ENCODE measurements around the gene OTUD7B.

Gene OTUD7B

GRCh38 chr1:149923626-149924025 is 86.9 kb downstream of the OTUD7B start:
- in situ Hi-C loops (cut with MboI; ENCODE audit: low sequenced_read_pairs, unreplicated experiment), result no loop called here
- TF ChIP-seq, protein P1, sequence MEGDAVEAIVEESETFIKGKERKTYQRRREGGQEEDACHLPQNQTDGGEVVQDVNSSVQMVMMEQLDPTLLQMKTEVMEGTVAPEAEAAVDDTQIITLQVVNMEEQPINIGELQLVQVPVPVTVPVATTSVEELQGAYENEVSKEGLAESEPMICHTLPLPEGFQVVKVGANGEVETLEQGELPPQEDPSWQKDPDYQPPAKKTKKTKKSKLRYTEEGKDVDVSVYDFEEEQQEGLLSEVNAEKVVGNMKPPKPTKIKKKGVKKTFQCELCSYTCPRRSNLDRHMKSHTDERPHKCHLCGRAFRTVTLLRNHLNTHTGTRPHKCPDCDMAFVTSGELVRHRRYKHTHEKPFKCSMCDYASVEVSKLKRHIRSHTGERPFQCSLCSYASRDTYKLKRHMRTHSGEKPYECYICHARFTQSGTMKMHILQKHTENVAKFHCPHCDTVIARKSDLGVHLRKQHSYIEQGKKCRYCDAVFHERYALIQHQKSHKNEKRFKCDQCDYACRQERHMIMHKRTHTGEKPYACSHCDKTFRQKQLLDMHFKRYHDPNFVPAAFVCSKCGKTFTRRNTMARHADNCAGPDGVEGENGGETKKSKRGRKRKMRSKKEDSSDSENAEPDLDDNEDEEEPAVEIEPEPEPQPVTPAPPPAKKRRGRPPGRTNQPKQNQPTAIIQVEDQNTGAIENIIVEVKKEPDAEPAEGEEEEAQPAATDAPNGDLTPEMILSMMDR (IDR thresholded peaks at IDR 0.05; ENCODE audit: borderline replicate concordance, control extremely low read depth, extremely low read depth, insufficient read depth, missing control alignments), result no peak
- DNase-seq (ENCODE audit: low spot score), result no peak

DNA sequence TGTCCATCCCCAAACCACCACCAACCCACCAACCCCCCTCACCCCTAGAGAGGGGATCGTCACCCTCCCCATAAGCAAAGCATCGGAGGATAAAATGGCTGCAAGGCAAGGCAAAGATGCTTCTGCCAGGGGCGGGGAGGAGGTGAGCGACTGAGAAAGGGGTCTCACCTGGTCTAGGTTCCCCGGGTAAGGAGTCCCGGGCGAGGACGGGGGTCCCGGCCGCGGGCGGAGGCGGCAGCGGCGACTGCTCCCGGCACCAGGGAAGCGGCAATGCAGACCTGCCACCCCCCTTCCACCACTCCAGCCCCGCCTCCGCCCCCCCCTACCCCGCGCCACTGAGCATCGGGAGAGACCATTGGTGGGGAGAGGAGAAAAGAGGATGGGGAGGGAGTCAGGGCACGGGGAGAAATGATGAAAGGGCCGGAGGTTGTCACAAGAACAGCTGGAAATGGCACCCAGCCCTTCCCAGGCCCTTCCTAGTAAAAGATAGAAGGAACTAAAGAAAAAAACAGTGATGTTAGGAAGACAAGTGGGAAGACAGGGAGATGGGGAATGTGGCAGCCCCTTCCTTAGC is 92.9 kb downstream of the OTUD7B start, which contains the start of gene SV2A:
TSS of gene SV2A (minus strand) at position 274 of the 574 bp plus-strand sequence. CDS start 4,004 bp downstream, outside the sequence.
- DNase-seq (ENCODE audit: low spot score), result peak; percentile 63
- in situ Hi-C loops (cut with MboI; ENCODE audit: low sequenced_read_pairs, unreplicated experiment), result no loop called here
- TF ChIP-seq, protein P1 (IDR thresholded peaks at IDR 0.05; ENCODE audit: borderline replicate concordance, control extremely low read depth, extremely low read depth, insufficient read depth, missing control alignments), result no peak

DNA sequence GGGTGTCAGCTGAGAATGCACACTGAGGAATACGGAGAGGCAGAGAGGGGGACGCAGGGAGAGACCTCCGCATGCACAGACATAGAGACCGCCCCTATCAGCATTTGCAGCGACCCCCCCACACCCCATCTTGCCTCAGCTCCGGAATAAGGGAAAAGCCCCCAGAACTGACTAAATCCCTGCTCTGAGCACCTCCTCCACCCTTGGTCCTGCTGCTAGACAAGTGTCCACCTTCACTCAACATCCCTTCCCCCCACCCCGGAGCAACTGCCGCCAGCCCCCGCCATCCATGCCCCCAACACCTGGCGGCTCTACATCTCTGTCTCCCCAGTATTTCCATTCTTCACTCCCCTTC is 93.7 kb downstream of the OTUD7B start:
- TF ChIP-seq, protein P1 (IDR thresholded peaks at IDR 0.05; ENCODE audit: borderline replicate concordance, control extremely low read depth, extremely low read depth, insufficient read depth, missing control alignments), result no peak
- in situ Hi-C loops (cut with MboI; ENCODE audit: low sequenced_read_pairs, unreplicated experiment), result no loop called here
- no peak for DNase-seq (ENCODE audit: low spot score)

GRCh38 chr1:149916193-149916897 is 94.2 kb downstream of the OTUD7B start:
- DNase-seq (ENCODE audit: low spot score), result no peak
- in situ Hi-C loops (cut with MboI; ENCODE audit: low sequenced_read_pairs, unreplicated experiment), result no loop called here
- TF ChIP-seq, protein P1 (IDR thresholded peaks at IDR 0.05; ENCODE audit: borderline replicate concordance, control extremely low read depth, extremely low read depth, insufficient read depth, missing control alignments), result no peak

DNA sequence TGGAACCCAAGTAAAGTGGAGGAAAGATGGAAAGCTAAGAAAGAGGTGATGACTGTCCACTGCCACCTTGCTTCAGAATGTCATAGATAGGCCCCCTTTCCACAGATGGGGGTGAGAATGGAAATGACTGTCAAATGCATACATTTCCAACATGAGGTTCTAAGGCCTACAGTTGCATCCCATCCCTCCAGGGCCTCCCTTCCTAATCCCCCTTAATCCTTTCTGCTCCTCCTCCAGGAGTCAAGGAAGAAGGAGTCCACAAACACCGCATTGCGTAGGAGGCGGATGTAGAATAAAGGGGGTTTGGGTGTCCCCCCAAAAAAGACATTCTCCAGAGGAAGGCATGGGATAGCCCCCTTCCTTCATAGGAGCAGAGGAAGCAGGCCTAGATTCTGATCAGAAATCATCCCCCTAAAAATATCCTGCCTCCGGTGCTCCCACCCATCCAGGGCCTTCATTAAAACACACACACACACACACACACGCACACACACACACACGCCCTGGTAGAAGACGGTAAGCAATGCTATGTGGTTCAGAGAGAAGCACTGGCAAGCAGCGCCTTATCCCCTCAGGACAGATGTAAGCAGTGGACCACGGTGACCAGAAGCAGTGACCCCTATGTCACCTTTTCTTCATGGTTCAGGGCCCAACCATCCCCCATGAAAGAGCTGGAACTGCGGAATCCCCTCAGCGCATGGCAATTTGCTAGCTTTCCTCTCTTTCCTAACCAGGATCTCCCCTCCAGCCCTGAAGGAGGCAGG is 94.9 kb downstream of the OTUD7B start:
- TF ChIP-seq, protein P1 (IDR thresholded peaks at IDR 0.05; ENCODE audit: borderline replicate concordance, control extremely low read depth, extremely low read depth, insufficient read depth, missing control alignments), result no peak
- no peak for DNase-seq (ENCODE audit: low spot score)
- in situ Hi-C loops (cut with MboI; ENCODE audit: low sequenced_read_pairs, unreplicated experiment), result no loop called here

DNA sequence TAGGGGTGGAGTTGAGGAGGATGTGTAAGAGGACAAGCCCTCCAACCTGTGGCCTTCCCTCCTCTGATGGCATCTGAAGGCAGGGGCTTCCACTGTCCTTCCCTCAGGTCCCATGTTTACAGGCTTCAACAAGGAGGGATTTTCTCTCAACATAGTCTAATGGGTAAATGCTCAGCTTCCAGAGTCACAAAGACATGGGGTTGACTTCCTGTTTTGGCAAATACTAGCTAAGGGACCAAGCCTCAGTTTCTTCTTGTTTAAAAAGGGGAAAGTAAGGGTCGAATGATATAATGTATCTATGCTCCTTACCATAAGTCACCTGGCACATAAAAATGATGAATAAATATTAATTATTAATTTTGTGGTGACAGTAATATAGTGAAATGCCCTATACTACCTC is 96.0 kb downstream of the OTUD7B start:
- TF ChIP-seq, protein P1 (IDR thresholded peaks at IDR 0.05; ENCODE audit: borderline replicate concordance, control extremely low read depth, extremely low read depth, insufficient read depth, missing control alignments), result no peak
- DNase-seq (ENCODE audit: low spot score), result no peak
- in situ Hi-C loops (cut with MboI; ENCODE audit: low sequenced_read_pairs, unreplicated experiment), result no loop called here

Data from GM13976 (cell line).